MCF 10A (cell line): ENCODE results near the gene MYO3A. TPM values are rescaled to one million over a fixed set of nuclear protein-coding genes. Genes with fewer than 3 reads are reported as not detected.

Experiments used
- BruUV-seq: library from RNA; stranded (reverse); fragments of 400-500 nt; replicated peaks from 2 replicates; lab custom pipeline; 2021; lab: Mats Ljungman, UMichigan
- CTCF ChIA-PET: fragments of 300-600 bp; sonication (Branson Sonifier 250); formaldehyde crosslinking; extraction: SDS; loops from one replicate; lab custom pipeline; 2021; ENCODE audit warnings: antibody characterized with exemption, inconsistent platforms; lab: Yijun Ruan, JAX
- POLR2A ChIA-PET: fragments of 300-600, 350-650 bp; sonication (Branson Sonifier 250); formaldehyde crosslinking; extraction: SDS; loops from one replicate; lab custom pipeline; 2020; ENCODE audit warnings: antibody characterized with exemption, inconsistent platforms; lab: Yijun Ruan, JAX
- DNase-seq: peaks from one replicate; pipeline ENCODE4 v3.0.0-alpha.2; 2018; ENCODE audit not compliant: unreplicated experiment
- H3K27ac Mint-ChIP-seq: one replicate; pipeline ENCODE4 v1.8.0; 2022; ENCODE audit warnings: mild to moderate bottlenecking, low read depth, mixed read lengths; ENCODE audit not compliant: unreplicated experiment
- H3K27me3 Mint-ChIP-seq: one replicate; pipeline ENCODE4 v1.8.0; 2022; ENCODE audit warnings: mixed read lengths; ENCODE audit not compliant: insufficient read depth, unreplicated experiment
- H3K36me3 Mint-ChIP-seq: one replicate; pipeline ENCODE4 v1.8.0; 2022; ENCODE audit warnings: mild to moderate bottlenecking, moderate library complexity, mixed read lengths; ENCODE audit not compliant: insufficient read depth, unreplicated experiment
- H3K4me1 Mint-ChIP-seq: one replicate; pipeline ENCODE4 v1.8.0; 2022; ENCODE audit warnings: mixed read lengths; ENCODE audit not compliant: insufficient read depth, unreplicated experiment
- H3K4me3 Mint-ChIP-seq: one replicate; pipeline ENCODE4 v1.8.0; 2022; ENCODE audit warnings: mild to moderate bottlenecking, moderate library complexity, mixed read lengths; ENCODE audit not compliant: unreplicated experiment
- H3K9me3 Mint-ChIP-seq: one replicate; pipeline ENCODE4 v1.8.0; 2022; ENCODE audit warnings: mixed read lengths; ENCODE audit not compliant: unreplicated experiment
- CTCF ChIP-seq: fragments of 200-600 bp; IDR thresholded peaks from one replicate; pipeline ENCODE4 v1.8.0; 2022; ENCODE audit warnings: antibody characterized with exemption, mild to moderate bottlenecking; ENCODE audit not compliant: unreplicated experiment
- intact Hi-C: fragments of 100-400 bp; cut with micrococcal nuclease; formaldehyde crosslinking; loops from 2 replicates; pipeline ENCODE4 v1.14.1; 2022
- total RNA-seq: library from RNA; stranded (reverse); gene quantifications from 2 replicates; pipeline ENCODE4 v1.2.3, GENCODE V29; 2022

The MYO3A gene
- total RNA-seq, 1 experiment from 2014 or later = not detected

DNA sequence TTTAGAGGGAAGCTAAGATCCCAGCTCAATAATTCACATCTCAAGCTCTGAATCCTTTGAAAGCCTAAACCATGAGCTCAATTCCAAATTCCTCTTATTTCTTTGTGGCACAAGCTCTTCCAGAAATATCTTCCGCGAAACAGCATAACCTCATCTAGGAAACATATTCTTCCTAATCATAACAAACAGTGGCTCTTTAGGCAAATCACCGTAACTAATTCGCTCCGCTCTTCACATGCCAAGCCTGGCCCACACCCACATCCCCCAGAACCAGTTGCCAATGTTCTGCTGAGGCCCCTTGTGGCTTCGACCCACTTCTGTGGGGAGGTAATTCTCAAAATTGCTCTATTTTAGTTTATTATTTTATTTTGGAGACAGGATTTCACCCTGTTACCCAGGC lies 301.7 kb downstream of the MYO3A start:
- DNase-seq = no peak
- intact Hi-C loops = no loop called here
- TF ChIP-seq CTCF = no peak
- no peaks in the 10 kb centered on the region for H3K9me3 Mint-ChIP-seq
- CTCF ChIA-PET = no interaction called here
- no peaks in the 10 kb centered on the region for H3K36me3 Mint-ChIP-seq
- peaks cover 89% of the 10 kb centered on the region for H3K27me3 Mint-ChIP-seq
- H3K4me1 Mint-ChIP-seq = no peaks in the 10 kb centered on the region
- POLR2A ChIA-PET = no interaction called here
- no peak overlapping the region for H3K27ac Mint-ChIP-seq
- H3K4me3 Mint-ChIP-seq = no peak overlapping the region
- BruUV-seq = no TSS peak

GRCh38 chr10:26238378-26238777 lies 304.3 kb downstream of the MYO3A start:
- H3K4me3 Mint-ChIP-seq = no peak overlapping the region
- no TSS peak for BruUV-seq
- peaks cover 88% of the 10 kb centered on the region for H3K27me3 Mint-ChIP-seq

GRCh38 chr10:26242706-26243350 lies 308.8 kb downstream of the MYO3A start:
- no peak for TF ChIP-seq CTCF
- intact Hi-C loops = no loop called here
- no peak overlapping the region for H3K27ac Mint-ChIP-seq
- ChIA-PET POLR2A (no interaction called here), CTCF (interaction anchor here (1.0 kb wide), 1 partner anchor 10 kb away, joined by 6 read pairs; no protein-coding TSS in a partner anchor)
- H3K4me3 Mint-ChIP-seq = no peak overlapping the region
- BruUV-seq = no TSS peak
- H3K36me3 Mint-ChIP-seq = no peaks in the 10 kb centered on the region
- H3K9me3 Mint-ChIP-seq = no peaks in the 10 kb centered on the region
- no peaks in the 10 kb centered on the region for H3K4me1 Mint-ChIP-seq
- H3K27me3 Mint-ChIP-seq = peaks cover 69% of the 10 kb centered on the region
- DNase-seq = no peak

More at GRCh38 chr10:26238378-26238777, 304.3 kb downstream of the MYO3A start:
- Mint-ChIP-seq H3K4me1 (no peaks in the 10 kb centered on the region), H3K27ac (no peak overlapping the region), H3K9me3 (no peaks in the 10 kb centered on the region), H3K36me3 (no peaks in the 10 kb centered on the region)
- ChIA-PET CTCF (no interaction called here), POLR2A (no interaction called here)
- intact Hi-C loops = no loop called here
- no peak for DNase-seq
- no peak for TF ChIP-seq CTCF

GRCh38 chr10:26243351-26243720 lies 309.3 kb downstream of the MYO3A start:
- Mint-ChIP-seq H3K4me1 (no peaks in the 10 kb centered on the region), H3K9me3 (no peaks in the 10 kb centered on the region), H3K36me3 (no peaks in the 10 kb centered on the region), H3K27me3 (peaks cover 64% of the 10 kb centered on the region), H3K4me3 (no peak overlapping the region), H3K27ac (no peak overlapping the region)
- DNase-seq = no peak
- intact Hi-C loops = no loop called here
- no peak for TF ChIP-seq CTCF
- CTCF ChIA-PET = interaction anchor here (1.0 kb wide), 1 partner anchor 9 kb away, joined by 6 read pairs; no protein-coding TSS in a partner anchor
- no TSS peak for BruUV-seq
- POLR2A ChIA-PET = no interaction called here
